Spleen (tissue), 11 donors: ENCODE data around the gene CUX1. TPM values are rescaled to one million over a fixed set of nuclear protein-coding genes. Genes with fewer than 3 reads are reported as not detected.

Experiments
- DNase-seq: peaks from one replicate; pipeline ENCODE4 v3.0.0-alpha.2; 2020
- H3K27ac ChIP-seq, 8 donors: fragments of 200-600 bp; sonication (generic) in 7 of 8; 1 replicate in 4 of 8; 2 replicates in 4 of 8; pipeline versions ENCODE4 v1.5.0 to v1.8.0; 2016 to 2021; ENCODE audit warnings: inconsistent platforms in 4 of 8, mild to moderate bottlenecking in 4 of 8, moderate library complexity in 1 of 8
- H3K27me3 ChIP-seq, 7 donors: fragments of 200-600 bp; sonication (generic) in 6 of 7; replicated peaks in 1 of 7; 1 replicate in 4 of 7; 2 replicates in 3 of 7; pipeline versions ENCODE4 v1.5.0 to v1.8.0; 2016 to 2021; ENCODE audit warnings: inconsistent platforms in 3 of 7, mild to moderate bottlenecking in 1 of 7
- H3K36me3 ChIP-seq, 6 donors: fragments of 200-600 bp; sonication (generic) in 5 of 6; 1 replicate in 4 of 6; 2 replicates in 2 of 6; pipeline versions ENCODE4 v1.5.0 to v1.8.0; 2016 to 2021; ENCODE audit warnings: inconsistent platforms in 2 of 6
- H3K4me1 ChIP-seq, 6 donors: fragments of 200-600 bp; sonication (generic) in 5 of 6; 1 replicate in 3 of 6; 2 replicates in 3 of 6; pipeline versions ENCODE4 v1.5.0 to v1.8.0; 2016 to 2021; ENCODE audit warnings: inconsistent platforms in 3 of 6
- H3K4me3 ChIP-seq, 8 donors: fragments of 200-600 bp; sonication (generic) in 7 of 8; 1 replicate in 4 of 8; 2 replicates in 4 of 8; pipeline versions ENCODE4 v1.5.0 to v1.8.0; 2016 to 2021; ENCODE audit warnings: inconsistent platforms in 4 of 8, mild to moderate bottlenecking in 4 of 8, moderate library complexity in 2 of 8
- H3K9me3 ChIP-seq, 8 donors: fragments of 200-600 bp; sonication (generic) in 7 of 8; 1 replicate in 4 of 8; 2 replicates in 4 of 8; pipeline versions ENCODE4 v1.5.0 to v1.8.0; 2016 to 2021; ENCODE audit warnings: inconsistent platforms in 4 of 8
- CTCF ChIP-seq, 11 experiments: fragments of 200-600 bp in 7 of 11; fragments of 450-650 bp in 4 of 11; sonication (generic) in 4 of 11; IDR thresholded peaks in 8 of 11; conservative IDR thresholded peaks in 3 of 11; 1 replicate in 7 of 11; 2 replicates in 4 of 11; pipeline versions ENCODE4 v1.4.0 to v1.8.0; 2016 to 2021; ENCODE audit warnings: antibody characterized with exemption in 11 of 11, inconsistent platforms in 4 of 11, mild to moderate bottlenecking in 1 of 11
- POLR2A ChIP-seq, 3 donors: fragments of 450-650 bp; IDR thresholded peaks; one replicate each; pipeline ENCODE4 v1.5.1; 2017; ENCODE audit warnings: antibody characterized with exemption in 3 of 3, mild to moderate bottlenecking in 1 of 3
- POLR2AphosphoS5 ChIP-seq, 3 donors: sonication (generic); formaldehyde crosslinking; IDR thresholded peaks; one replicate each; pipeline ENCODE4 v1.5.1; 2017; ENCODE audit warnings: antibody characterized with exemption in 3 of 3
- WGBS, 5 donors: extraction: QIAGEN DNeasy Blood & Tissue Kit in 3 of 5; methylation state at CpG; one replicate each; pipeline versions ENCODE4 v1.1.5 to v1.1.7; 2013 to 2018; 5-methylcytosine and 5-hydroxymethylcytosine counted together
- intact Hi-C: fragments of 100-400 bp; cut with DNase I; formaldehyde crosslinking; loops from one replicate; pipeline ENCODE4 v1.15.0; 2023; ENCODE audit warnings: low total_unique reads
- polyA plus RNA-seq, 3 donors: library from polyadenylated mRNA; stranded (reverse); fragments of 200-250 nt; gene quantifications; one replicate each; pipeline ENCODE4 v1.2.1, GENCODE V29; 2013
- total RNA-seq, 7 donors: library from RNA; depleted of rRNA in 3 of 7; stranded (reverse); fragments of >200 nt in 3 of 7; fragmentation: NEBNext Ultra II Directional in 4 of 7; extraction: Animal tissue kit (Norgen Biotek cat#: 25700) in 4 of 7; gene quantifications; one replicate each; pipeline versions ENCODE4 v1.1.0 to v1.2.1, GENCODE V29; 2016 to 2021
- donor health status: healthy with polysubstance abuse.
- donor health status: DM: no; HTN: no; CAD: no; lungs with moderate emphysema.
- donor health status: DM: no; HTN: no; CAD: no.
- donor health status: Bipolar disorder and iron deficiency.
- donor health status: healthy.
- donor health status: DM: no; HTN: no; CAD: no.
- donor health status: DM: yes; HTN: yes; CAD: no.

The CUX1 gene
- total and polyA plus RNA-seq, 10 donors: 9.1 to 95.8 (median 61.9) TPM

DNA sequence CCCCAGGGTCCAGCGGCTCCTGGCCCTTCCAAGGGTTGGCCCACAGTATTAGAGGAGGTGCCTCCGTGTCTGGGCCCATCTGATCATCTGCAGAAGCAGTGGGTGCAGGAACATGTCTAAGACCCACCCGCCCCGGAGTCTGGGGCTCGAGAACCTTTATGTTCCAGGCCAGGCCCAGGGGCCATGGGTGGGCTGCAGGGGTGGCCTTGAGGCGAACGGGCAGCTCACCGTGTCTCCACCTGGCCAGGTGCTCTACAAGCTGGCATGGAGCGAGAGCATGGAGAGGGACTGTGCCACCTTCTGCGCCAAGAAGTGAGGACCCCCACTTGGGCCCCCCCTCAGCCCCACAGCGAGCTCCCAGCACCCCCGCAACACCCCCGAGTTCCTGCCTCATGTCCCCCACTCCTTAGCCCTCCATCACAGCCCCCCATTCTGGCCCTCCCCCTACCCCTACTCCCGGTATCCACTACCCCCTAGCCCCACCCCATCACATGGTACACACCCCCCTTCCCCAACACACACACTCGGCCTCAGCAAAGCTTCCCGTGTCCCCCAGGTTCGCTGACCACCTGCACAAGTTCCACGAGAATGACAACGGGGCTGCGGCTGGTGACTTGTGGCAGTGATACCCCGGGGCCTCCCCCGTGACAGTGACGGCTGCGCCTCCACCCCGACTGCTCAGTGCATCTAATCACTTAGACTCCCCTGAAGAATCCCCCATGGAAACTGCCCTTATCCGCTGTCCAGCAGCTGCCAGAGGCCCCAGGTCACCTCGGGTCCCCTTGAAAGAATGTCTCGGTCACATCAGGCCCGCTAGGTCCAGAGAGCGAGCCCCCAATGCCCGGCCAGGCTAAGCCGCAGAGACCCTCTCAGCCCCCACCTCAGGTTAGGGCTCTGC is 465.3 kb downstream of the CUX1 start:
- intact Hi-C loops: no loop called here
- H3K4me1 ChIP-seq: peaks cover 27 to 60% (median 47%) of the 10 kb centered on the region in 6 donors
- H3K36me3 ChIP-seq: no peaks in the 10 kb centered on the region
- TF ChIP-seq POLR2AphosphoS5 (IDR thresholded peaks at IDR 0.05) (no peak), CTCF (IDR thresholded peaks at IDR 0.05 in 8 of 11, conservative IDR thresholded peaks at IDR 0.05 in 3 of 11) (no peak), POLR2A (IDR thresholded peaks at IDR 0.05) (no peak)
- no peak overlapping the region for H3K27ac ChIP-seq
- no peaks in the 10 kb centered on the region for H3K9me3 ChIP-seq
- H3K27me3 ChIP-seq: peaks cover 0 to 8% (median 0%) of the 10 kb centered on the region in 7 donors
- 87 to 94% (median 91%) methylated on average over 23 to 32 of the region's 32 CpGs for WGBS, 5 donors
- no peak for DNase-seq
- H3K4me3 ChIP-seq: no peak overlapping the region

- TF ChIP-seq CTCF (IDR thresholded peaks at IDR 0.05 in 8 of 11, conservative IDR thresholded peaks at IDR 0.05 in 3 of 11) (no peak), POLR2A (IDR thresholded peaks at IDR 0.05) (no peak), POLR2AphosphoS5 (IDR thresholded peaks at IDR 0.05) (no peak)
- peaks cover 0 to 14% (median 0%) of the 10 kb centered on the region in 7 donors for H3K27me3 ChIP-seq
- DNase-seq: no peak
- intact Hi-C loops: no loop called here
- WGBS, 5 donors: 66 to 83% (median 81%) methylated on average over 8 to 10 of the region's 10 CpGs
- H3K9me3 ChIP-seq: no peaks in the 10 kb centered on the region
- no peak overlapping the region for H3K4me3 ChIP-seq
- no peaks in the 10 kb centered on the region for H3K36me3 ChIP-seq
- H3K4me1 ChIP-seq: peaks cover 36 to 68% (median 56%) of the 10 kb centered on the region in 6 donors
- peak overlapping the region in 3 of 8 donors; percentile 91 to 97 (median 95) for H3K27ac ChIP-seq
Observed at GRCh38 chr7:102283477-102284189, 466.2 kb downstream of the CUX1 start.

DNA sequence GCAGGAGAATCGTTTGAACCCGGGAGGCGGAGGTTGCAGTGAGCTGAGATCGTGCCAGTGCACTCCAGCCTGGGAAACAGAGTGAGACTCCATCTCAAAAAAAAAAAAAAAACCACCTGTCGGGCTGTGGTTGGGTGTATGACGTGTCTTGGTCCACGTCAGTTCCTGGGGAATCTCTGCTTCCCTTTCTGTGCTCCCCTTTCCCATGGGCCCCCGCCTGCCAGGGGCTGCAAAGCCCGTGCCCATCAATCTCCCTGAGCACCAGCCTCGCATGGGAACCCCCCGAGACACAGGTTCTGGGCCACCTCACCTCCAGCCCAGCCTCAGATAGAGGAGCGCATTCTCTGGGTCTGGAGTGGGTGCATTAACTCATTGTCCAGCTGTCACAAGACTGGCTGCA is 467.0 kb downstream of the CUX1 start:
- Histone ChIP-seq H3K36me3 (no peaks in the 10 kb centered on the region), H3K4me1 (peaks cover 36 to 68% (median 59%) of the 10 kb centered on the region in 6 donors), H3K27me3 (peaks cover 0 to 14% (median 0%) of the 10 kb centered on the region in 7 donors), H3K9me3 (no peaks in the 10 kb centered on the region), H3K4me3 (peak overlapping the region in 5 of 8 donors; percentile 69 to 96 (median 93)), H3K27ac (peak overlapping the region in 7 of 8 donors; percentile 88 to 97 (median 91))
- intact Hi-C loops: no loop called here
- no peak for DNase-seq
- WGBS, 5 donors: 45 to 61% (median 48%) methylated on average over 11 to 12 of the region's 12 CpGs
- no peak for TF ChIP-seq POLR2AphosphoS5 (IDR thresholded peaks at IDR 0.05)
- TF ChIP-seq POLR2A (IDR thresholded peaks at IDR 0.05): no peak
- no peak for TF ChIP-seq CTCF (IDR thresholded peaks at IDR 0.05 in 8 of 11, conservative IDR thresholded peaks at IDR 0.05 in 3 of 11)
